Spleen (tissue), 11 donors: ENCODE measurements around the gene AFAP1L2. TPM values are rescaled to one million over a fixed set of nuclear protein-coding genes. Genes with fewer than 3 reads are reported as not detected.

Source experiments
- DNase-seq: peaks from one replicate; pipeline ENCODE4 v3.0.0-alpha.2; 2020
- H3K27ac ChIP-seq, 8 donors: fragments of 200-600 bp; sonication (generic) in 7 of 8; 1 replicate in 4 of 8; 2 replicates in 4 of 8; pipeline versions ENCODE4 v1.5.0 to v1.8.0; 2016 to 2021; ENCODE audit warnings: inconsistent platforms in 4 of 8, mild to moderate bottlenecking in 4 of 8, moderate library complexity in 1 of 8
- H3K27me3 ChIP-seq, 7 donors: fragments of 200-600 bp; sonication (generic) in 6 of 7; replicated peaks in 1 of 7; 1 replicate in 4 of 7; 2 replicates in 3 of 7; pipeline versions ENCODE4 v1.5.0 to v1.8.0; 2016 to 2021; ENCODE audit warnings: inconsistent platforms in 3 of 7, mild to moderate bottlenecking in 1 of 7
- H3K36me3 ChIP-seq, 6 donors: fragments of 200-600 bp; sonication (generic) in 5 of 6; 1 replicate in 4 of 6; 2 replicates in 2 of 6; pipeline versions ENCODE4 v1.5.0 to v1.8.0; 2016 to 2021; ENCODE audit warnings: inconsistent platforms in 2 of 6
- H3K4me1 ChIP-seq, 6 donors: fragments of 200-600 bp; sonication (generic) in 5 of 6; 1 replicate in 3 of 6; 2 replicates in 3 of 6; pipeline versions ENCODE4 v1.5.0 to v1.8.0; 2016 to 2021; ENCODE audit warnings: inconsistent platforms in 3 of 6
- H3K4me3 ChIP-seq, 8 donors: fragments of 200-600 bp; sonication (generic) in 7 of 8; 1 replicate in 4 of 8; 2 replicates in 4 of 8; pipeline versions ENCODE4 v1.5.0 to v1.8.0; 2016 to 2021; ENCODE audit warnings: inconsistent platforms in 4 of 8, mild to moderate bottlenecking in 4 of 8, moderate library complexity in 2 of 8
- H3K9me3 ChIP-seq, 8 donors: fragments of 200-600 bp; sonication (generic) in 7 of 8; 1 replicate in 4 of 8; 2 replicates in 4 of 8; pipeline versions ENCODE4 v1.5.0 to v1.8.0; 2016 to 2021; ENCODE audit warnings: inconsistent platforms in 4 of 8
- POLR2A ChIP-seq, 3 donors: fragments of 450-650 bp; IDR thresholded peaks; one replicate each; pipeline ENCODE4 v1.5.1; 2017; ENCODE audit warnings: antibody characterized with exemption in 3 of 3, mild to moderate bottlenecking in 1 of 3
- POLR2AphosphoS5 ChIP-seq, 3 donors: sonication (generic); formaldehyde crosslinking; IDR thresholded peaks; one replicate each; pipeline ENCODE4 v1.5.1; 2017; ENCODE audit warnings: antibody characterized with exemption in 3 of 3
- WGBS, 5 donors: extraction: QIAGEN DNeasy Blood & Tissue Kit in 3 of 5; methylation state at CpG; one replicate each; pipeline versions ENCODE4 v1.1.5 to v1.1.7; 2013 to 2018; 5-methylcytosine and 5-hydroxymethylcytosine counted together
- intact Hi-C: fragments of 100-400 bp; cut with DNase I; formaldehyde crosslinking; loops from one replicate; pipeline ENCODE4 v1.15.0; 2023; ENCODE audit warnings: low total_unique reads
- polyA plus RNA-seq, 3 donors: library from polyadenylated mRNA; stranded (reverse); fragments of 200-250 nt; gene quantifications; one replicate each; pipeline ENCODE4 v1.2.1, GENCODE V29; 2013
- total RNA-seq, 7 donors: library from RNA; depleted of rRNA in 3 of 7; stranded (reverse); fragments of >200 nt in 3 of 7; fragmentation: NEBNext Ultra II Directional in 4 of 7; extraction: Animal tissue kit (Norgen Biotek cat#: 25700) in 4 of 7; gene quantifications; one replicate each; pipeline versions ENCODE4 v1.1.0 to v1.2.1, GENCODE V29; 2016 to 2021
- TF ChIP-seq, protein P1 (sequence below), 11 experiments: fragments of 200-600 bp in 7 of 11; fragments of 450-650 bp in 4 of 11; sonication (generic) in 4 of 11; IDR thresholded peaks in 8 of 11; conservative IDR thresholded peaks in 3 of 11; 1 replicate in 7 of 11; 2 replicates in 4 of 11; pipeline versions ENCODE4 v1.4.0 to v1.8.0; 2016 to 2021; ENCODE audit warnings: antibody characterized with exemption in 11 of 11, inconsistent platforms in 4 of 11, mild to moderate bottlenecking in 1 of 11
- donor health status: healthy with polysubstance abuse.
- donor health status: DM: no; HTN: no; CAD: no; lungs with moderate emphysema.
- donor health status: DM: no; HTN: no; CAD: no.
- donor health status: Bipolar disorder and iron deficiency.
- donor health status: healthy.
- donor health status: DM: no; HTN: no; CAD: no.
- donor health status: DM: yes; HTN: yes; CAD: no.

Gene AFAP1L2
- total and polyA plus RNA-seq, 10 donors: 18.3 to 273 (median 180) TPM

DNA sequence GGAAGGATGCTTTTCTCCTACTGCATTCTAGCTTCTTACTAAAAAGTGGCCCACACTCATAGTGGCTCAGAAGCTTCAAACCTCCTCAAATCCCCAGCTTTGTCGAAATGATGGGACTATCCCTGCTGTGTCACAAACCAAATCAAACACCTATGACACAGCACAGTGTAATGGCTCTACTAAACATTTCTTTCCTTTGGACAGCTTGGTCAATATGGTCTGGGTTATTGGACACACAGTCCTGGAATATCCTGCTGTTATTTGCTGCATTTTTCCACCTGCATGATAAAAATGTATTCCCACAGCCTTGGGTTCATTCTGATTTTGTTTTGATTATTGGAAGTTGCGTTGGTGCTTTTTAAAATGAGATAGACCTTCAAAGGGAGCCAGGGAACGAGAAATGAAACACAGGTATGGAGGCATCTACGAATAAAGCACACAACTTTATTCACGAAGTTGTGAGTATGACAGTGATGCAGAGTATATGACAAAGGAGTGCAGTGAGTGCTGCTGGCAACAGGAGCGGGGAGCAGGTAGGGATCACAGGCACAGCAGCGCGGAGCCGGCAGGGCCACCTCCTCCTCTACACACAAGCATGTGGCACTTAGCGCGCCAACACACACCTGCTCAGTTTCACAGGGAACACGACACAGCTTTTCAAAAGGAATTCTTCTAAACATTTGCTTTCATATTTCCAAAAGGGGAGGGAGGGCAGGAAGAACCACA, 26.5 kb upstream of the AFAP1L2 start:
- peaks cover 0 to 10% (median 0%) of the 10 kb centered on the region in 6 donors for H3K4me1 ChIP-seq
- TF ChIP-seq, protein P1, sequence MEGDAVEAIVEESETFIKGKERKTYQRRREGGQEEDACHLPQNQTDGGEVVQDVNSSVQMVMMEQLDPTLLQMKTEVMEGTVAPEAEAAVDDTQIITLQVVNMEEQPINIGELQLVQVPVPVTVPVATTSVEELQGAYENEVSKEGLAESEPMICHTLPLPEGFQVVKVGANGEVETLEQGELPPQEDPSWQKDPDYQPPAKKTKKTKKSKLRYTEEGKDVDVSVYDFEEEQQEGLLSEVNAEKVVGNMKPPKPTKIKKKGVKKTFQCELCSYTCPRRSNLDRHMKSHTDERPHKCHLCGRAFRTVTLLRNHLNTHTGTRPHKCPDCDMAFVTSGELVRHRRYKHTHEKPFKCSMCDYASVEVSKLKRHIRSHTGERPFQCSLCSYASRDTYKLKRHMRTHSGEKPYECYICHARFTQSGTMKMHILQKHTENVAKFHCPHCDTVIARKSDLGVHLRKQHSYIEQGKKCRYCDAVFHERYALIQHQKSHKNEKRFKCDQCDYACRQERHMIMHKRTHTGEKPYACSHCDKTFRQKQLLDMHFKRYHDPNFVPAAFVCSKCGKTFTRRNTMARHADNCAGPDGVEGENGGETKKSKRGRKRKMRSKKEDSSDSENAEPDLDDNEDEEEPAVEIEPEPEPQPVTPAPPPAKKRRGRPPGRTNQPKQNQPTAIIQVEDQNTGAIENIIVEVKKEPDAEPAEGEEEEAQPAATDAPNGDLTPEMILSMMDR (IDR thresholded peaks at IDR 0.05 in 8 of 11, conservative IDR thresholded peaks at IDR 0.05 in 3 of 11): no peak
- TF ChIP-seq POLR2AphosphoS5 (IDR thresholded peaks at IDR 0.05): peak in 1 of 3 donors; percentile 14
- H3K4me3 ChIP-seq: no peak overlapping the region
- H3K36me3 ChIP-seq: peaks cover 0 to 47% (median 7%) of the 10 kb centered on the region in 6 donors
- H3K27me3 ChIP-seq: no peaks in the 10 kb centered on the region
- WGBS, 5 donors: 93 to 95% (median 93%) methylated on average over 12 of the region's 12 CpGs
- intact Hi-C loops: no loop called here
- H3K9me3 ChIP-seq: no peaks in the 10 kb centered on the region
- DNase-seq: no peak
- H3K27ac ChIP-seq: no peak overlapping the region

DNA sequence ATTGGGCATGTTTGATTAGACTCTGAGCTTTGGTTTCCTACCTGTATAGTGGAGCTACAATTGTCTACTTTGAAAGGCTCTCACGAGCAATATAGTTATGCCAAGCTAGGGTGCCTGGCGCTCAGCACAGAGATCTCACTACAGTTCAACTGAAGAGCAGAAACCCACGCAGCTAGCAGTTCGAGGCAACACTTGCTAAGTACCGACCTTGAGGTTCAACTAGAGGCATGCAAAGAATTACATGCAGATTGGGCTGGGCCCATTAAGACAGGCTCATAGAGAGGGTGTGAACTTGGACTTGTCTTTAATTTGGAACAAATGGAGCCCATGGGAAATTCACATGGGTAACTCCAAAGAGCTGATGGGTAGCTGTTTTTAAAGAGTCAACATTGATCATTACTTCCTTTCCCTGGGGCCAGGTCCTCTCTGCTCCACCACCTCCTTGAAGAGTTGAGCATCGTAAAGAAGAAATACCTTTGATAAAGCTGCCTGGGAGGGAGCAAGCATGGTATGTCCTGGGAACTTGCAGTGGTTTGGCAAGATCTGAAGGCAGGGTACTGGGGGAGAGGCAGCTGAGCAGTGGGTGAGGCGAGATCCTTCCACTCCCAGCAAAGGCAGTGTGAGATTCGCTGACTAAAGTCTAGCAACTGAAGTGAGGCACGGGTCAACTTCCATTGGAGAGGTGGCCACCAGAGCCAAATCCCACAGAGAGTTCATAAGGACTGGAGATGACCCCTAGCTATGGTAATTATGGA, 25.5 kb upstream of the AFAP1L2 start:
- Histone ChIP-seq H3K27ac (no peak overlapping the region), H3K27me3 (no peaks in the 10 kb centered on the region), H3K4me1 (peaks cover 0 to 10% (median 0%) of the 10 kb centered on the region in 6 donors), H3K36me3 (peaks cover 0 to 36% (median 3%) of the 10 kb centered on the region in 6 donors), H3K9me3 (no peaks in the 10 kb centered on the region), H3K4me3 (no peak overlapping the region)
- WGBS, 5 donors: 84 to 93% (median 90%) methylated on average over 8 to 9 of the region's 9 CpGs
- intact Hi-C loops: no loop called here
- DNase-seq: no peak
- TF ChIP-seq POLR2A (IDR thresholded peaks at IDR 0.05) (no peak), POLR2AphosphoS5 (IDR thresholded peaks at IDR 0.05) (no peak)
- TF ChIP-seq, protein P1 (IDR thresholded peaks at IDR 0.05 in 8 of 11, conservative IDR thresholded peaks at IDR 0.05 in 3 of 11): no peak

DNA sequence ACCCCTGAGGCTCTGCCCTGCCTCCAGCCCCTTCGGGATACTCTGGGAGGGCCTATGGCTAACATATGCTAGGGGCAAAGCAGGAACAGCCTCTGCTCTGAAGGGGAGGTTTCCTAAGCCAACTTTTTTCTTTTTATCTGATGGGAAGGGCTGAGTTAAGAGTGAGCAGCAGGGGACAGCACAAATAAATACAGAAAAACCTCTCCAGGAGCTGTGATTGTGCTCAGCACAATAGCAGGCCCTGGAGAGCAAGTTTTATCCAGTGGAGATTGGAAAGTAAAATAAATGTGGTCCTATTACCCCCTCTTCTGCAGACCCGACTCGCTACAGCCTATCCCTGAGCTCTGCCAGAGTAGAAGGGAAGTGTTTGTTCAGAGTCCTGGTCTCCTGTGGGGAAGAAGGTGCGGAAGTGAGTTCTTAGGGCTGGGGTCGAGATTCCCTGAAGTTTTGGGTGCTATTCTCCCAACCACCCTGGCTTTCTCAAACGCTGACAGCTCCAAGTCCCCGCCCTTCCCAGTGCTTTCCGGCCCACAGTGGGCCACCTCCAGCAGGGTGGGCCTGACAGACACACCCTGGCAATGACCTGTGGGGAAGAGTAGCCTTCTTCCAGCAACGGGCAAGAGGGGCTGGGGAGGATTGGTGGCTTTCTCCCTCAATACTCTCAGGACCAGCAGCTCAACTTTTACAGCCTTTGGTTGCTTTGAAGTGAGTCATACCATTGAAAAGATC, 23.0 kb upstream of the AFAP1L2 start:
- no peak overlapping the region for H3K4me3 ChIP-seq
- H3K27me3 ChIP-seq: no peaks in the 10 kb centered on the region
- H3K9me3 ChIP-seq: no peaks in the 10 kb centered on the region
- peaks cover 0 to 16% (median 0%) of the 10 kb centered on the region in 6 donors for H3K36me3 ChIP-seq
- TF ChIP-seq POLR2AphosphoS5 (IDR thresholded peaks at IDR 0.05) (no peak), POLR2A (IDR thresholded peaks at IDR 0.05) (no peak)
- TF ChIP-seq, protein P1 (IDR thresholded peaks at IDR 0.05 in 8 of 11, conservative IDR thresholded peaks at IDR 0.05 in 3 of 11): no peak
- intact Hi-C loops: no loop called here
- DNase-seq: no peak
- peak overlapping the region in 6 of 8 donors; percentile 7 to 57 (median 34) for H3K27ac ChIP-seq
- WGBS, 5 donors: 71 to 80% (median 79%) methylated on average over 9 of the region's 9 CpGs
- H3K4me1 ChIP-seq: peaks cover 0 to 10% (median 0%) of the 10 kb centered on the region in 6 donors
